Astrocyte (in vitro differentiated cells and primary cell): Measurements from ENCODE around the gene SLAMF8. TPM values are rescaled to one million over a fixed set of nuclear protein-coding genes. Genes with fewer than 3 reads are reported as not detected.

Experiments used
- DNase-seq: peaks from one replicate; pipeline ENCODE4 v3.0.0-alpha.2; 2010; ENCODE audit warnings: low read depth
- FAIRE-seq: peaks from 2 replicates; lab custom pipeline; 2011; peaks lifted over from hg19 to GRCh38; lab: Jason Lieb, UNC
- H2AFZ ChIP-seq: 2 replicates; pipeline ENCODE4 v1.6.0; 2012; ENCODE audit warnings: low read depth, low read length, inconsistent platforms
- H3K27ac ChIP-seq: 2 replicates; pipeline ENCODE4 v1.5.1; 2011; ENCODE audit warnings: low read depth, low read length, inconsistent platforms
- H3K27me3 ChIP-seq: 2 replicates; pipeline ENCODE4 v1.6.0; 2011; ENCODE audit warnings: low read length, inconsistent platforms; ENCODE audit not compliant: insufficient read depth
- H3K36me3 ChIP-seq: 2 replicates; pipeline ENCODE4 v1.5.1; 2011; ENCODE audit warnings: low read length, inconsistent platforms; ENCODE audit not compliant: insufficient read depth
- H3K4me1 ChIP-seq: 2 replicates; pipeline ENCODE4 v1.5.1; 2011; ENCODE audit warnings: low read length, inconsistent platforms; ENCODE audit not compliant: insufficient read depth
- H3K4me2 ChIP-seq: 2 replicates; pipeline ENCODE4 v1.6.0; 2012; ENCODE audit warnings: low read length, inconsistent platforms
- H3K4me3 ChIP-seq: 2 replicates; pipeline ENCODE4 v1.5.1; 2011; ENCODE audit warnings: low read depth, mild to moderate bottlenecking, low read length, inconsistent platforms; ENCODE audit not compliant: insufficient read depth
- H3K79me2 ChIP-seq: 2 replicates; pipeline ENCODE4 v1.6.0; 2012; ENCODE audit warnings: mild to moderate bottlenecking, low read length, inconsistent platforms; ENCODE audit not compliant: insufficient read depth
- H3K9ac ChIP-seq: 2 replicates; pipeline ENCODE4 v1.6.0; 2012; ENCODE audit warnings: mild to moderate bottlenecking, low read length, inconsistent platforms
- H3K9me3 ChIP-seq: 2 replicates; pipeline ENCODE4 v1.5.1; 2012; ENCODE audit warnings: low read depth, mild to moderate bottlenecking, low read length, inconsistent platforms; ENCODE audit not compliant: insufficient read depth
- H4K20me1 ChIP-seq: 2 replicates; pipeline ENCODE4 v1.6.0; 2012; ENCODE audit warnings: low read length, inconsistent platforms; ENCODE audit not compliant: insufficient read depth
- H3K27ac Mint-ChIP-seq: one replicate; pipeline ENCODE4 v1.8.0; 2021; ENCODE audit warnings: mild to moderate bottlenecking, mixed read lengths; ENCODE audit not compliant: unreplicated experiment
- H3K27me3 Mint-ChIP-seq: one replicate; pipeline ENCODE4 v1.8.0; 2021; ENCODE audit warnings: low read depth, mixed read lengths; ENCODE audit not compliant: unreplicated experiment
- H3K36me3 Mint-ChIP-seq: one replicate; pipeline ENCODE4 v1.8.0; 2021; ENCODE audit warnings: low read depth, mixed read lengths; ENCODE audit not compliant: unreplicated experiment
- H3K4me1 Mint-ChIP-seq: one replicate; pipeline ENCODE4 v1.8.0; 2021; ENCODE audit warnings: low read depth, mixed read lengths; ENCODE audit not compliant: unreplicated experiment
- H3K4me3 Mint-ChIP-seq: one replicate; pipeline ENCODE4 v1.8.0; 2021; ENCODE audit warnings: mild to moderate bottlenecking, moderate library complexity, mixed read lengths; ENCODE audit not compliant: unreplicated experiment
- H3K9me3 Mint-ChIP-seq: one replicate; pipeline ENCODE4 v1.8.0; 2021; ENCODE audit warnings: mild to moderate bottlenecking, mixed read lengths; ENCODE audit not compliant: unreplicated experiment
- CTCF ChIP-seq: IDR thresholded peaks from 2 replicates; pipeline ENCODE4 v1.5.1; 2011; ENCODE audit warnings: low read depth, mild to moderate bottlenecking, inconsistent platforms, low read length, moderate library complexity; ENCODE audit not compliant: insufficient read depth
- EZH2 ChIP-seq: IDR thresholded peaks from 2 replicates; pipeline ENCODE4 v1.6.1; 2012; ENCODE audit warnings: mild to moderate bottlenecking, low read length, inconsistent platforms; ENCODE audit not compliant: insufficient read depth
- total RNA-seq: library from RNA; stranded (reverse); gene quantifications from 2 replicates; pipeline ENCODE4 v1.2.1, GENCODE V29; 2021

Gene SLAMF8
- total RNA-seq, 1 donor from 2014 or later: 1.7 TPM

GRCh38 chr1:159873530-159874143 lies 47.0 kb downstream of the SLAMF8 start:
- Mint-ChIP-seq H3K27ac (peak overlapping the region; percentile 8), H3K4me1 (peaks cover 31% of the 10 kb centered on the region), H3K36me3 (peaks cover 13% of the 10 kb centered on the region), H3K9me3 (no peaks in the 10 kb centered on the region), H3K4me3 (no peak overlapping the region), H3K27me3 (peaks cover 6% of the 10 kb centered on the region)
- no peaks in the 10 kb centered on the region for H3K27me3 ChIP-seq
- H2AFZ ChIP-seq: no peak overlapping the region
- no peak overlapping the region for H3K4me3 ChIP-seq
- DNase-seq (no peak), FAIRE-seq (no peak)
- H3K4me2 ChIP-seq: no peak overlapping the region
- H3K9me3 ChIP-seq: no peaks in the 10 kb centered on the region
- H3K36me3 ChIP-seq: no peaks in the 10 kb centered on the region
- no peaks in the 10 kb centered on the region for H4K20me1 ChIP-seq
- H3K9ac ChIP-seq: no peak overlapping the region
- H3K4me1 ChIP-seq: peaks cover 12% of the 10 kb centered on the region
- no peak overlapping the region for H3K27ac ChIP-seq
- TF ChIP-seq EZH2 (no peak), CTCF (no peak)
- H3K79me2 ChIP-seq: no peaks in the 10 kb centered on the region

GRCh38 chr1:159877695-159878444 lies 51.2 kb downstream of the SLAMF8 start:
- Mint-ChIP-seq H3K27me3 (peaks cover 2% of the 10 kb centered on the region), H3K4me3 (no peak overlapping the region), H3K4me1 (peaks cover 25% of the 10 kb centered on the region), H3K27ac (no peak overlapping the region), H3K36me3 (peaks cover 3% of the 10 kb centered on the region), H3K9me3 (no peaks in the 10 kb centered on the region)
- H3K4me1 ChIP-seq: peaks cover 25% of the 10 kb centered on the region
- no peak overlapping the region for H3K9ac ChIP-seq
- DNase-seq (no peak), FAIRE-seq (no peak)
- no peak overlapping the region for H3K4me2 ChIP-seq
- no peak overlapping the region for H2AFZ ChIP-seq
- no peak overlapping the region for H3K4me3 ChIP-seq
- H4K20me1 ChIP-seq: no peaks in the 10 kb centered on the region
- H3K27ac ChIP-seq: no peak overlapping the region
- TF ChIP-seq EZH2: no peak
- TF ChIP-seq CTCF: no peak
- no peaks in the 10 kb centered on the region for H3K27me3 ChIP-seq
- no peaks in the 10 kb centered on the region for H3K9me3 ChIP-seq
- H3K36me3 ChIP-seq: no peaks in the 10 kb centered on the region
- H3K79me2 ChIP-seq: no peaks in the 10 kb centered on the region

- H3K27ac Mint-ChIP-seq: peak overlapping the region; percentile 29
- TF ChIP-seq EZH2: no peak
- no peak for TF ChIP-seq CTCF
- H3K9me3 Mint-ChIP-seq: no peaks in the 10 kb centered on the region
- Histone ChIP-seq H3K4me3 (no peak overlapping the region), H2AFZ (no peak overlapping the region), H3K9me3 (no peaks in the 10 kb centered on the region), H3K27me3 (no peaks in the 10 kb centered on the region), H3K4me1 (peaks cover 25% of the 10 kb centered on the region), H4K20me1 (no peaks in the 10 kb centered on the region), H3K36me3 (no peaks in the 10 kb centered on the region), H3K79me2 (no peaks in the 10 kb centered on the region), H3K27ac (no peak overlapping the region), H3K9ac (no peak overlapping the region), H3K4me2 (no peak overlapping the region)
- peaks cover 2% of the 10 kb centered on the region for H3K36me3 Mint-ChIP-seq
- H3K4me3 Mint-ChIP-seq: no peak overlapping the region
- H3K27me3 Mint-ChIP-seq: peaks cover 2% of the 10 kb centered on the region
- DNase-seq: peak; percentile 26
- peaks cover 19% of the 10 kb centered on the region for H3K4me1 Mint-ChIP-seq
- FAIRE-seq: no peak
Observed at GRCh38 chr1:159879136-159879535, 52.5 kb downstream of the SLAMF8 start.
